ENCODE results near the gene LRRC8D.
A peak's percentile ranks its signal among the peaks of the same experiment; 100 is the strongest.

Gene LRRC8D

GRCh38 chr1:89939693-89940438 lies 119.0 kb downstream of the LRRC8D start:
- no peak overlapping the region for H3K4me3 ChIP-seq (ENCODE audit: low read length)
- no peak for DNase-seq (ENCODE audit: low read depth)
- TF ChIP-seq, protein P1, sequence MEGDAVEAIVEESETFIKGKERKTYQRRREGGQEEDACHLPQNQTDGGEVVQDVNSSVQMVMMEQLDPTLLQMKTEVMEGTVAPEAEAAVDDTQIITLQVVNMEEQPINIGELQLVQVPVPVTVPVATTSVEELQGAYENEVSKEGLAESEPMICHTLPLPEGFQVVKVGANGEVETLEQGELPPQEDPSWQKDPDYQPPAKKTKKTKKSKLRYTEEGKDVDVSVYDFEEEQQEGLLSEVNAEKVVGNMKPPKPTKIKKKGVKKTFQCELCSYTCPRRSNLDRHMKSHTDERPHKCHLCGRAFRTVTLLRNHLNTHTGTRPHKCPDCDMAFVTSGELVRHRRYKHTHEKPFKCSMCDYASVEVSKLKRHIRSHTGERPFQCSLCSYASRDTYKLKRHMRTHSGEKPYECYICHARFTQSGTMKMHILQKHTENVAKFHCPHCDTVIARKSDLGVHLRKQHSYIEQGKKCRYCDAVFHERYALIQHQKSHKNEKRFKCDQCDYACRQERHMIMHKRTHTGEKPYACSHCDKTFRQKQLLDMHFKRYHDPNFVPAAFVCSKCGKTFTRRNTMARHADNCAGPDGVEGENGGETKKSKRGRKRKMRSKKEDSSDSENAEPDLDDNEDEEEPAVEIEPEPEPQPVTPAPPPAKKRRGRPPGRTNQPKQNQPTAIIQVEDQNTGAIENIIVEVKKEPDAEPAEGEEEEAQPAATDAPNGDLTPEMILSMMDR (conservative IDR thresholded peaks at IDR 0.05; ENCODE audit: low read length), result no peak

DNA sequence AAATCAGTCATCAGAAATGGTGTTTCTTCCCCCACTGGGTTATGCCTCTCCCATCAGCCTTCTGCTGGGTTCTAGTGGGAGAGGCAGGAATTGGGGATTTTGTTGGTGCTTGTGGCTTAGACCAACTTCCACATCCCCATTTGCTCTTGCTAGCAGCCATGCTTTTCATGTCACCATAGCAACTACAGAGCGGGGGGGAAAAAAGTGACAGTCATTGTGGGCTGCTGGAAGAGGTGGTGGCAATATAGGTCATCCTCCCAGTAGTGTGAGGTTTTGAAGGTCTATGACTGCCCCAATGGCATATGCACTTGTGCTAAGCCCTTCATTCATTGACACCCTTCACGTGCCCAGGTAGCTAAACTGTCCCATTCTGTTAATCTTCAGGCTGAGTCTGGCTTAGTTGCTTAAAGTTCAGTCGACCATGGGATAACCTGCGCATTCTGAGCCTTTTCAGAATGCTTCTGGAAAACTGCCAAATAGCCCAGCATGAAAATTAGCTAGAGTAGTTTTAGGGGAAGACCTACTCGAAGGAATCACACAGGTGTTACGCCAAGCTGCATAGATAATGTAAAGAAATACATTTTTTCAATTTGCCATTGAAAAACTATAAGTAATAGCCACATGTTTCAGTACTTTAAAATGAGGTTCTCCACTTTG lies 120.4 kb downstream of the LRRC8D start:
- H3K4me3 ChIP-seq (ENCODE audit: low read length), result no peak overlapping the region
- TF ChIP-seq, protein P1 (conservative IDR thresholded peaks at IDR 0.05; ENCODE audit: low read length), result no peak
- DNase-seq (ENCODE audit: low read depth), result no peak

GRCh38 chr1:89942014-89942413 lies 121.2 kb downstream of the LRRC8D start:
- TF ChIP-seq, protein P1 (conservative IDR thresholded peaks at IDR 0.05; ENCODE audit: low read length), result no peak
- no peak overlapping the region for H3K4me3 ChIP-seq (ENCODE audit: low read length)
- no peak for DNase-seq (ENCODE audit: low read depth)

GRCh38 chr1:89942825-89943658 lies 122.2 kb downstream of the LRRC8D start:
- DNase-seq (ENCODE audit: low read depth), result peak; percentile 61
- TF ChIP-seq, protein P1 (conservative IDR thresholded peaks at IDR 0.05; ENCODE audit: low read length), result no peak
- H3K4me3 ChIP-seq (ENCODE audit: low read length), result no peak overlapping the region

DNA sequence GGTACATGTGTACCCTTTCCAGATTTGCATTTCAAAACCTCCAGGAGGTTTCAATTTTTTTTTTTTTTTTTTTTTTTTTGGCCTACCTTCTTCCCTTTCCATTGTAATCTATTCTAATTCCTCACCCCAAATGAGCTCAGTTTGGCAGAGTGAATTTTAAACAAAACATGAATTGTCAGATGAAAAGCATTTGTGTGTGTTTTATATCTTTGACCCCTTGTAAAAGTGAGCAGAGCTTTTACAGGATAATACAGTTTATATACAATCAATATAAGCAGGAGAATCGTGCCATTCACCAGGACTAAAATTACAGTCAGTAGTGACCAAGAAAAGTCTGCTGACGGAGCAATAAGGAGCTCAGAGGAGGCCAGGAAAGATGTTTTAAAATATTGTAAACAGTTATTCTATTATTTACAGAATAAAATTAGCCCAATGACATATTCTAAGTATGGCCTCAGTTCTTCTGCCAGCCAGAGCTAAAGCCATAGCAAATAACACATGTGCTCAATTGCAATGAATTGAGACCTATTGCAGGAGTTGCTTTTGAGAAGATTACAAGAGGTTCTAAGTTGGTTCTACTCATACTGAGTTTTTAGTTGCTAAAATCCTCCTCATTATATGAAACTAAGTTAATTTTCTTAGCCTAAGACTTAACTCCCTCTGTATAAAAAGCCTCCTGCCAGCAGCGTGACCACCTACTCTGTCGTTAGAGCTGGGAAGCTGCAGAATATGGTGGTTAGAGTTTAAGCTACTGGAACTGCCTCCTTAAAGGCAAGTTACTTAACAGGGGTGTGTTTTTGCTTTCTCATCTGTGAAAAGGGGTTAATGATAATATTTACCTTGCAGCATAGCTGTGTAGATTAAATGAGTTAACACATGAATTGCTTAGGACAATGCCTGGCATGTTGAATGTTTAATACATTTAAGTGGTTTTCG lies 123.3 kb downstream of the LRRC8D start:
- TF ChIP-seq, protein P1 (conservative IDR thresholded peaks at IDR 0.05; ENCODE audit: low read length), result no peak
- no peak for DNase-seq (ENCODE audit: low read depth)
- no peak overlapping the region for H3K4me3 ChIP-seq (ENCODE audit: low read length)

- TF ChIP-seq, protein P1 (conservative IDR thresholded peaks at IDR 0.05; ENCODE audit: low read length), result no peak
- DNase-seq (ENCODE audit: low read depth), result no peak
- H3K4me3 ChIP-seq (ENCODE audit: low read length), result no peak overlapping the region
Observed at GRCh38 chr1:89945852-89946476, 125.1 kb downstream of the LRRC8D start.

Measured in AG10803 (cell line).